SKM-1 treated with dmso at 0.1 percent for 144 hours (cell line): Measurements from ENCODE around the gene ENOX1.
"Not testable (repeated sequence)": the region's sequence is repeated elsewhere in the genome, so short reads cannot be mapped to it uniquely, and the experiment has no call there.

Source experiments
- DNase-seq: peaks from one replicate; lab custom pipeline; 2025; ENCODE audit not compliant: unreplicated experiment; lab: John Stamatoyannopoulos, UW

The ENOX1 gene

GRCh38 chr13:43786766-43787517, at the start of gene ENOX1:
ENOX1 (minus strand) TSS chr13:43786972.
- peak; percentile 72 for DNase-seq

GRCh38 chr13:43835701-43836100, 48.9 kb upstream of the ENOX1 start:
- DNase-seq, result no peak

DNA sequence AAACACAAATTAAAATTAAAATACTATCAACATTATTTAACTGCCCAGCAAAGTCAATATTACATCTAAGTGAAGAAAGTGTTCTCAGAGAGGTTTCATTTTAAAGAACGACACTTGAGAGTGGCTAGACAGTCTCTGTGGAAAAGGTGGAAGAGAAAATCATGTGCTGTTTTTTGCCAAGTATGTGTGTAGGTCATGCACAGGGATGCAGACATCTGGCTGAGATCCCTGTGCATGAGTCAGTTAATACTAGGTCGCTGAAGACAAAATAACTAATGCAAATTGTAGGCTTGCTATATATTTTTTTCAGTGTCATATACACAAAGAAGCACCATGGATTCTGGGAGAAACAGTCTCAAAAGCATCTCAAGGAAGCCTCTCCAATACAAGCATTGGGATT, 44.3 kb upstream of the ENOX1 start:
- no peak for DNase-seq

DNA sequence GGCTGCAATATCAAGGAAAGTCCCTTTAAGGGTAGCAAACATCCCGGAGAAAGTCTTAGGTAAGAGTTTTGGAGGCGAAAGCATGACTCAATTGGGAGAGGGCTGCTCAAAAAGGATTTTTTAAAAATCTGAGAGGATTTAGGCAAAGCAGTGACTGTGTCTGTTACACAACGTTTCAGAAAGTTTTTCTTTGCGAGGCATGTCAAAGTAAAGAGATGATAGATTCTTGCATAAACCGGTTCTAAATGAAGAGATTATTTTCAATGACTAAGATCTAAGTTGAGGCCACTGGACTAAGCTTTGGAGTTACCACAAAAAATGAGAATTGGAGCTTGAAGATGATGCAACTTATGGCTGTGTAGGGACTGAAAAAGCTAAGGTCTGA, 43.7 kb upstream of the ENOX1 start:
- peak; percentile 83 for DNase-seq

GRCh38 chr13:43824656-43825055, 37.9 kb upstream of the ENOX1 start:
- DNase-seq, result not testable (repeated sequence)

DNA sequence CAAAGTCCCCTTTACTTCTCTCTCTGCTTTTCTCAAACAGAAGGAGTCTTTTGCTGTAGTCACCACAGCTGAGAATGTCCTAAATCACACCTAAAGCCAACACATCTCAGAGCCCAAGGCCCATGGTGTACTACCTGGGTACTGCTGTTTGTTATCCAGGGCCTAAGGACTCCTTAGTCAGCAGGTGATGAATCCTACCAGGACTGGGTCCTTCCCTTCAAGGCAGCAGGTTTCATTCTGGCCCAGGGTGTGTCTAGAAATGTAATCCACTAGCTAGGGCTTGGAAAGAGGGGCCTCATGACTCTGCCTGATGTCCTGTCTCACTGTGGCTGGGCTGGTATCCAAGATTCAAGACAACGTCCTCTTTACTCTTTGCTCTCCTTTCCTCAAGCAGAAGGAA, 36.2 kb upstream of the ENOX1 start:
- no peak for DNase-seq

DNA sequence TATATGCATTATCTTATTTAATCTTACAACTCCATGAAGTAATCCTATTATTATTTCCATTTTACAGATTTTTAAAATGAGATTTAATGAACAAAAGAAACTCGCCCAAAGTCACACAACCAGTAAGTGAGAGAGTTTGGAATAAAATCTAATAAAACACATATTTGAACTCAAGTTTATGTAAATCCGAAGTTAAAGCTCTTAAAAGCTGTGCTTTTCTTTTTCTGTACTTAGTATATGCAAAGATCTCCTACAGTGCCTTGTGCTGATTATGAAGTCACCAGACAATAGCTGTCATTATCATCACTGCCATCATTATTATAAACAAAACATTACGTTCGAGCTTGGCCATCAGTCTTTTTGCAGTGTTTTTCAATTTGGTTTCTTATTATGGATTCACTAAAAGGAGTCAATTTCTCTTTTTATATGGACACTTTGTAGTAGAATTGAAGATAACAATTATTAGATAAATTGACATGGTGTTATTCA, 29.7 kb upstream of the ENOX1 start:
- no peak for DNase-seq

GRCh38 chr13:43815204-43815603, 28.4 kb upstream of the ENOX1 start:
- DNase-seq, result no peak

DNA sequence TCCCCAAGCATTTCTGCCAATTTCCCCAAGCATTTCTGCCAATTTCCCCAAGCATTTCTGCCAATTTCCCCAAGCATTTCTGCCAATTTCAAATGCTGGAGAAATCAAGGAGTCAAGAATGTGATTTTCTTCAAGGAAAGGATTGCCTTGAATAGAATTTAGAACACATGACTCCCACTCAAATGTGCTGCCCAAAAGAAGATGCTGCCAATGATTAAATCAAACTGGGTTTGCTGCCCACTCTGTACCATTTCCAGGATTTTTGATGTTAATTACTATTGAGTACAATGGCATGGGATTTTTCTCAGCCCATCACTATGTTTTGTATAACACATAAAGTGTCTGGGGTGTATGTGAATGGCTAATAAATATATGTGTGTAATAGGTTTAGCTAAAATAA, 21.9 kb upstream of the ENOX1 start:
- no peak for DNase-seq

GRCh38 chr13:43805681-43806128, 18.9 kb upstream of the ENOX1 start:
- no peak for DNase-seq

DNA sequence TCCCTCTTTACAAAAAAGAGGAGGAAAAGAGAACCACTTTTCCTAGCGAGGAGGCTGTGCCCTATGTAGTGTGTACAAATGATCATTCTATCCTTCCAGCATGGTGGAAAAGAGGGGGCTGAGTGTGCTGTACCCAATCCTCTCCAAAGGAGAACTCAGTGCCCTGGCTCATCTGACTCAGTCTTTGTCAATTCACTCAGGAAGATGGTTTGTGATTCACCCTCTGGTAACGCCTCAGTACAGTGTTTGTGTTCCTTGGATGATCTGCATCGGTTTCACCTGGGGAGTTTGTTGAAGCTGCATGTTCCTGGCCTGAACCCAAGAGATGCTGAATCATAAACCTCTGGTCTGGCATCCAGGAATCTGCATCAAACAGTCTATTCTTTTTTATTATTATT, 18.3 kb upstream of the ENOX1 start:
- no peak for DNase-seq

- peak; percentile 31 for DNase-seq
These were observed 17.8 kb upstream of the ENOX1 start for GRCh38 chr13:43804461-43805070.

DNA sequence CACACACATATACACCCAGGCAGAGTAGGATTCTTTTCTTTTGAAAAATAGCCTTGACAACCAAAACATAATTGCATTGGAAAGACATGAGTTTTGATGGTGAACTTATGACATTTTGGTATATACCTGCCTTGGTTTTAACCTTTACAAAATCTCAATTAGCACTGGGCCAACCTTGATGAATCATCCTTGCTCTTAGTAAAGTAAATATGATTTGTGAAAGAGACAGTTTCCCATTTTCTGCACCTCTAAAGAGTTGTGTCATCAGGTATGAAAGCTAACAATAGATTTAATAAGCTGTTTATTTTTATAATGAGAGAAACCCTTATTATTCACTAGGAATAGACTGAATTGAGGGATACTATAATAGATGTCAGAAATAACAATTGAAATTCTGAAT, 15.7 kb upstream of the ENOX1 start:
- DNase-seq, result no peak

- no peak for DNase-seq
These were observed 14.1 kb upstream of the ENOX1 start for GRCh38 chr13:43800828-43801227.

DNA sequence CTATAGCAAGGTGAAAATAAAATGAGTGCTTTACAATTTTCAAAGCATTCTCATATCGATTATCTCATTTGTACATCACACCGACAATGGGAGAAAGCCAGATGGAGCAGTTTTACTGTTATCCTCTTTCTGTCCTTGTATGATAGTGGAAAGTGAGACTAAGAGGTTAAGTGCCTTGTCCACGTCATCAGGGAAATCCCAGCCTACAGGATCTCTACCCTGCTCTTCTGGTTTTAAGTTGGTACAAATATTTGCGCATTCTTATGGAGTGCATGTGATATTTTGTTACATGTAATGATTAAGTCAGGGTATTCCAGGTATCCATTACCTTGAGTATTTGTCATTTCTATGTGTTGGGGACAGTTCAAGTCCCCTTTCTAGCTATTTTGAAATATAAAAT, 12.4 kb upstream of the ENOX1 start:
- no peak for DNase-seq

- DNase-seq, result no peak
These were observed 11.1 kb upstream of the ENOX1 start for GRCh38 chr13:43797869-43798268.

GRCh38 chr13:43797159-43797558, 10.4 kb upstream of the ENOX1 start:
- DNase-seq, result no peak

GRCh38 chr13:43794416-43794815, 7.6 kb upstream of the ENOX1 start:
- DNase-seq, result no peak

GRCh38 chr13:43792076-43792881, 5.5 kb upstream of the ENOX1 start:
- DNase-seq, result no peak

DNA sequence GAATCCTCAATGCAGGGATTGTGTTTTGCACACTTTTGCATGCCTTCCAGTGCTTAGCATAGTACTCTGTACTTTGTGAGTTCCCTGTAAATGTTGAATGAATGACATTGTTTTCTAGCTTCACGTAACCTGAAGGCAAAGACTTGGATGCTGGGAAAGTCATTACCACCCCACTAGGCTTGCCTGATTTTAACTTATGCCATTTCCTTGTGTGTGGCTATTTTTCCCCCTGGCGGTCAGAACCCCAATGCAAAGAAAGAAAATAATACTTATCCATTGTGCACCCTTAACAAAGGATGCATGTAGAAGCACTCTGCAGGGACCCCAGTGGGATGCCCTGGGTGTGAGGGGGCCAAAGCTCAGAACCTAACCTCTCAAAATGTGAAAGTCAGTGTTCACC, 1.2 kb upstream of the ENOX1 start:
- DNase-seq, result peak; percentile 41

GRCh38 chr13:43787518-43787891, 733 bp upstream of the ENOX1 start:
- DNase-seq, result no peak

DNA sequence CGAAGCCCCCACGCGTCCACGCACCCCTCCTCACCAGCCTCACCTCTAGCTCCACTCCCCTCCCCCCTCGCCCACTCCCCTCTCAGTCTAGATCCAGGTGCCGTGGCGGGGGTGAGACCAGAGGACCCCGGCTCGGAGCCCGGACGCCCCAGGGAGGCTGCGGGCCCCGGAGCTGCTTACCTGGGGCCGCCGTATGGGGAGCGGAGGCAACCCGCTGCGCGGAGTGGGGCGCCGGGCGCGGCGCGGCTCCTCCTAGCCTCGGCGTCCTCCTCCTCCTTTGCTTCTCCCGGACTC, 353 bp downstream of the ENOX1 start:
- no peak for DNase-seq
